ENCODE data around the gene POMGNT2. TPM values are rescaled to one million over a fixed set of nuclear protein-coding genes. Genes with fewer than 3 reads are reported as not detected.
"Not testable (repeated sequence)": the region's sequence is repeated elsewhere in the genome, so short reads cannot be mapped to it uniquely, and the experiment has no call there.

Gene POMGNT2
- total and polyA plus RNA-seq, 4 donors: 5.8 to 6.6 (median 6.5) TPM

- TF ChIP-seq NR2F2 (IDR thresholded peaks at IDR 0.05) (no peak), RAD21 (IDR thresholded peaks at IDR 0.05) (no peak), GABPA (IDR thresholded peaks at IDR 0.05 in 1 of 2, conservative IDR thresholded peaks at IDR 0.05 in 1 of 2) (no peak), HNF4G (IDR thresholded peaks at IDR 0.05) (no peak), RXRA (IDR thresholded peaks at IDR 0.05) (no peak), REST (IDR thresholded peaks at IDR 0.05) (no peak), SP1 (IDR thresholded peaks at IDR 0.05) (no peak), EGR1 (IDR thresholded peaks at IDR 0.05; ENCODE audit: low read depth in 2 of 2) (no peak), JUND (IDR thresholded peaks at IDR 0.05) (no peak), MAX (IDR thresholded peaks at IDR 0.05) (no peak), TAF1 (conservative IDR thresholded peaks at IDR 0.05) (no peak), HNF4A (conservative IDR thresholded peaks at IDR 0.05) (no peak)
- TF ChIP-seq, protein P1, sequence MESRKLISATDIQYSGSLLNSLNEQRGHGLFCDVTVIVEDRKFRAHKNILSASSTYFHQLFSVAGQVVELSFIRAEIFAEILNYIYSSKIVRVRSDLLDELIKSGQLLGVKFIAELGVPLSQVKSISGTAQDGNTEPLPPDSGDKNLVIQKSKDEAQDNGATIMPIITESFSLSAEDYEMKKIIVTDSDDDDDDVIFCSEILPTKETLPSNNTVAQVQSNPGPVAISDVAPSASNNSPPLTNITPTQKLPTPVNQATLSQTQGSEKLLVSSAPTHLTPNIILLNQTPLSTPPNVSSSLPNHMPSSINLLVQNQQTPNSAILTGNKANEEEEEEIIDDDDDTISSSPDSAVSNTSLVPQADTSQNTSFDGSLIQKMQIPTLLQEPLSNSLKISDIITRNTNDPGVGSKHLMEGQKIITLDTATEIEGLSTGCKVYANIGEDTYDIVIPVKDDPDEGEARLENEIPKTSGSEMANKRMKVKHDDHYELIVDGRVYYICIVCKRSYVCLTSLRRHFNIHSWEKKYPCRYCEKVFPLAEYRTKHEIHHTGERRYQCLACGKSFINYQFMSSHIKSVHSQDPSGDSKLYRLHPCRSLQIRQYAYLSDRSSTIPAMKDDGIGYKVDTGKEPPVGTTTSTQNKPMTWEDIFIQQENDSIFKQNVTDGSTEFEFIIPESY (IDR thresholded peaks at IDR 0.05): no peak
- TF ChIP-seq, protein P2, sequence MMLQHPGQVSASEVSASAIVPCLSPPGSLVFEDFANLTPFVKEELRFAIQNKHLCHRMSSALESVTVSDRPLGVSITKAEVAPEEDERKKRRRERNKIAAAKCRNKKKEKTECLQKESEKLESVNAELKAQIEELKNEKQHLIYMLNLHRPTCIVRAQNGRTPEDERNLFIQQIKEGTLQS (IDR thresholded peaks at IDR 0.05): no peak
- 94% methylated on average over 4 of the region's 4 CpGs for WGBS
- Histone ChIP-seq H3K9me3 (ENCODE audit: control insufficient read depth in 4 of 4, low read length in 3 of 4) (no peaks in the 10 kb centered on the region), H3K27ac (ENCODE audit: low read depth in 1 of 2, low read length in 2 of 2) (no peak overlapping the region), H3K4me1 (ENCODE audit: control insufficient read depth in 4 of 4, insufficient read depth in 4 of 4, low read length in 3 of 4) (peaks cover 9 to 25% (median 19%) of the 10 kb centered on the region in 4 donors), H3K9ac (ENCODE audit: low read depth in 1 of 2, low read length in 2 of 2) (no peak overlapping the region), H3K27me3 (ENCODE audit: control insufficient read depth in 4 of 4, insufficient read depth in 4 of 4, low read length in 3 of 4) (no peaks in the 10 kb centered on the region), H3K36me3 (ENCODE audit: control insufficient read depth in 4 of 4, insufficient read depth in 3 of 4, low read depth in 1 of 4, low read length in 3 of 4) (no peaks in the 10 kb centered on the region), H3K4me3 (ENCODE audit: low read depth in 1 of 3, low read length in 3 of 3) (no peak overlapping the region)
- peak; percentile 16 for DNase-seq (ENCODE audit: low spot score)
These were observed 33.5 kb downstream of the POMGNT2 start for GRCh38 chr3:43072361-43072760.

GRCh38 chr3:43071313-43071893 is 34.5 kb downstream of the POMGNT2 start:
- H3K27ac ChIP-seq (ENCODE audit: low read depth in 1 of 2, low read length in 2 of 2): no peak overlapping the region
- TF ChIP-seq, protein P3, sequence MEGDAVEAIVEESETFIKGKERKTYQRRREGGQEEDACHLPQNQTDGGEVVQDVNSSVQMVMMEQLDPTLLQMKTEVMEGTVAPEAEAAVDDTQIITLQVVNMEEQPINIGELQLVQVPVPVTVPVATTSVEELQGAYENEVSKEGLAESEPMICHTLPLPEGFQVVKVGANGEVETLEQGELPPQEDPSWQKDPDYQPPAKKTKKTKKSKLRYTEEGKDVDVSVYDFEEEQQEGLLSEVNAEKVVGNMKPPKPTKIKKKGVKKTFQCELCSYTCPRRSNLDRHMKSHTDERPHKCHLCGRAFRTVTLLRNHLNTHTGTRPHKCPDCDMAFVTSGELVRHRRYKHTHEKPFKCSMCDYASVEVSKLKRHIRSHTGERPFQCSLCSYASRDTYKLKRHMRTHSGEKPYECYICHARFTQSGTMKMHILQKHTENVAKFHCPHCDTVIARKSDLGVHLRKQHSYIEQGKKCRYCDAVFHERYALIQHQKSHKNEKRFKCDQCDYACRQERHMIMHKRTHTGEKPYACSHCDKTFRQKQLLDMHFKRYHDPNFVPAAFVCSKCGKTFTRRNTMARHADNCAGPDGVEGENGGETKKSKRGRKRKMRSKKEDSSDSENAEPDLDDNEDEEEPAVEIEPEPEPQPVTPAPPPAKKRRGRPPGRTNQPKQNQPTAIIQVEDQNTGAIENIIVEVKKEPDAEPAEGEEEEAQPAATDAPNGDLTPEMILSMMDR (IDR thresholded peaks at IDR 0.05; ENCODE audit: low read depth, low read length, missing input control): peak; percentile 27
- TF ChIP-seq GABPA (IDR thresholded peaks at IDR 0.05 in 1 of 2, conservative IDR thresholded peaks at IDR 0.05 in 1 of 2) (no peak), RAD21 (IDR thresholded peaks at IDR 0.05) (peak; percentile 32 to 61)
- H3K36me3 ChIP-seq (ENCODE audit: control insufficient read depth in 4 of 4, insufficient read depth in 3 of 4, low read depth in 1 of 4, low read length in 3 of 4): no peaks in the 10 kb centered on the region
- H3K4me3 ChIP-seq (ENCODE audit: low read depth in 1 of 3, low read length in 3 of 3): no peak overlapping the region
- H3K9me3 ChIP-seq (ENCODE audit: control insufficient read depth in 4 of 4, low read length in 3 of 4): no peaks in the 10 kb centered on the region
- WGBS: 63% methylated on average over 7 of the region's 7 CpGs
- peak; percentile 35 for DNase-seq (ENCODE audit: low spot score)
- no peaks in the 10 kb centered on the region for H3K27me3 ChIP-seq (ENCODE audit: control insufficient read depth in 4 of 4, insufficient read depth in 4 of 4, low read length in 3 of 4)
- no peak overlapping the region for H3K9ac ChIP-seq (ENCODE audit: low read depth in 1 of 2, low read length in 2 of 2)
- H3K4me1 ChIP-seq (ENCODE audit: control insufficient read depth in 4 of 4, insufficient read depth in 4 of 4, low read length in 3 of 4): peaks cover 9 to 21% (median 19%) of the 10 kb centered on the region in 4 donors

DNA sequence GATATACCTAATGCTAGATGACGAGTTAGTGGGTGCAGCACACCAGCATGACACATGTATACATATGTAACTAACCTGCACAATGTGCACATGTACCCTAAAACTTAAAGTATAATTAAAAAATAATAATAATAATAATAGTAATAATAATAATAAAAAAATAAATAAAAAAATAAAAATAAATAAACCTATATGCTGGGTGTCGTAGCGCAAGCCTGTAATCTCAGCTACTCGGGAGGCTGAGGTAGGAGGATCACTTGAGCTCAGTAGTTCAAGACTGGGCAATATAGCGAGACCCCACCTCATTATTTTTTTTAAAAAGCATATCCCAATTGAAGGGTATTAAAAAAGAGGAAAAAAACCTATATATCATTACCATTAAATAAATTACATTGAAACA is 35.2 kb downstream of the POMGNT2 start:
- not testable (repeated sequence) for H3K9me3 ChIP-seq (ENCODE audit: control insufficient read depth in 4 of 4, low read length in 3 of 4); H3K36me3 ChIP-seq (ENCODE audit: control insufficient read depth in 4 of 4, insufficient read depth in 3 of 4, low read depth in 1 of 4, low read length in 3 of 4); H3K27ac ChIP-seq (ENCODE audit: low read depth in 1 of 2, low read length in 2 of 2); H3K27me3 ChIP-seq (ENCODE audit: control insufficient read depth in 4 of 4, insufficient read depth in 4 of 4, low read length in 3 of 4); H3K9ac ChIP-seq (ENCODE audit: low read depth in 1 of 2, low read length in 2 of 2); DNase-seq (ENCODE audit: low spot score); H3K4me3 ChIP-seq (ENCODE audit: low read depth in 1 of 3, low read length in 3 of 3)
- H3K4me1 ChIP-seq (ENCODE audit: control insufficient read depth in 4 of 4, insufficient read depth in 4 of 4, low read length in 3 of 4): peaks cover 4 to 14% (median 12%) of the 10 kb centered on the region in 4 donors
- 94% methylated on average over 4 of the region's 5 CpGs for WGBS

Measured in liver (tissue), 9 donors.